ENCODE results near the gene RRP8. TPM values are rescaled to one million over a fixed set of nuclear protein-coding genes. Genes with fewer than 3 reads are reported as not detected.

The RRP8 gene
- total RNA-seq, 1 donor from 2014 or later: 21.7 TPM

GRCh38 chr11:6584528-6584927 lies 18.9 kb downstream of the RRP8 start:
- DNase-seq (ENCODE audit: low spot score, unreplicated experiment): no peak
- TF ChIP-seq, protein P1, sequence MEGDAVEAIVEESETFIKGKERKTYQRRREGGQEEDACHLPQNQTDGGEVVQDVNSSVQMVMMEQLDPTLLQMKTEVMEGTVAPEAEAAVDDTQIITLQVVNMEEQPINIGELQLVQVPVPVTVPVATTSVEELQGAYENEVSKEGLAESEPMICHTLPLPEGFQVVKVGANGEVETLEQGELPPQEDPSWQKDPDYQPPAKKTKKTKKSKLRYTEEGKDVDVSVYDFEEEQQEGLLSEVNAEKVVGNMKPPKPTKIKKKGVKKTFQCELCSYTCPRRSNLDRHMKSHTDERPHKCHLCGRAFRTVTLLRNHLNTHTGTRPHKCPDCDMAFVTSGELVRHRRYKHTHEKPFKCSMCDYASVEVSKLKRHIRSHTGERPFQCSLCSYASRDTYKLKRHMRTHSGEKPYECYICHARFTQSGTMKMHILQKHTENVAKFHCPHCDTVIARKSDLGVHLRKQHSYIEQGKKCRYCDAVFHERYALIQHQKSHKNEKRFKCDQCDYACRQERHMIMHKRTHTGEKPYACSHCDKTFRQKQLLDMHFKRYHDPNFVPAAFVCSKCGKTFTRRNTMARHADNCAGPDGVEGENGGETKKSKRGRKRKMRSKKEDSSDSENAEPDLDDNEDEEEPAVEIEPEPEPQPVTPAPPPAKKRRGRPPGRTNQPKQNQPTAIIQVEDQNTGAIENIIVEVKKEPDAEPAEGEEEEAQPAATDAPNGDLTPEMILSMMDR (IDR thresholded peaks at IDR 0.05; ENCODE audit: unreplicated experiment): no peak
- Mint-ChIP-seq H3K36me3 (ENCODE audit: insufficient read depth) (peaks cover 27% of the 10 kb centered on the region), H3K4me3 (ENCODE audit: low read depth) (no peak overlapping the region), H3K27me3 (no peaks in the 10 kb centered on the region), H3K9me3 (ENCODE audit: low read depth) (peaks cover 28% of the 10 kb centered on the region), H3K4me1 (ENCODE audit: low read depth) (no peaks in the 10 kb centered on the region), H3K27ac (no peak overlapping the region)

DNA sequence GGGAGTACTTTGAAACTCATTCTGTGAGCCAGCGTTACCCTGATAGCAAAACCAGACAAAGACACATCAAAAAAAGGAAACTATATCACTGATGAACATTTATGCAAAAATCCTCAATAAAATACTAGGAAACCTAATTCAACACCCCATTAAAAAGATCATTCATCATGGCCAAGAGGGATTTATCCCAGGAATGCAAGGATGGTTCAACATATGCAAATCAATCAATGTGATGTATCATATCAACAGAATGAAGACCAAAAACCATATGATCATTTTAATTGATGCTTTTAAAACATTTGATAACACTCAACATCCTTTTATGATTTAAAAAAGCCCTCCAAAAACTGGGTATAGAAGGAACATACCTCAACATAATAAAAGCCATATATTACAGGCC lies 19.8 kb downstream of the RRP8 start:
- TF ChIP-seq, protein P1 (IDR thresholded peaks at IDR 0.05; ENCODE audit: unreplicated experiment): no peak
- Mint-ChIP-seq H3K4me3 (ENCODE audit: low read depth) (no peak overlapping the region), H3K9me3 (ENCODE audit: low read depth) (peaks cover 28% of the 10 kb centered on the region), H3K4me1 (ENCODE audit: low read depth) (no peaks in the 10 kb centered on the region), H3K36me3 (ENCODE audit: insufficient read depth) (peaks cover 25% of the 10 kb centered on the region), H3K27ac (no peak overlapping the region), H3K27me3 (no peaks in the 10 kb centered on the region)
- no peak for DNase-seq (ENCODE audit: low spot score, unreplicated experiment)

DNA sequence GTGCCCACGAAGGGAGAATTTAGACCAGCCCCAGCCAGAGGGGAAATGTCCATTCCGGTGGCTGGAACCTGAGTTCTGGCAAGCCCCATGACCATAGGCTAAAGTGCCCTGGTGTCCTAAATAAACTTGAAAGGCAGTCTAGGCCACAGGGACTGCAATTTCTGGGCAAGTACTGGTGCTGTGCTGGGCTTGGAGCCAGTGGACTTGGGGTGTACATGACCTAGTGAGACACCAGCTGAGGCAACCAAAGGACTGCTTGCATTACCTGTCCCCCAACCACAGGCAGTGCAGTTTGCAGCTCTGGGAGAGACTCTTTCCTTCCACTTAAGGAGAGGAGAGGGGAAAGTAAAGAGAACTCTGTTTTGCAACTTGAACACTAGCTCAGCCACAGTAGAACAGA lies 23.7 kb downstream of the RRP8 start:
- TF ChIP-seq, protein P1 (IDR thresholded peaks at IDR 0.05; ENCODE audit: unreplicated experiment): no peak
- H3K27ac Mint-ChIP-seq: no peak overlapping the region
- no peak overlapping the region for H3K4me3 Mint-ChIP-seq (ENCODE audit: low read depth)
- DNase-seq (ENCODE audit: low spot score, unreplicated experiment): no peak
- peaks cover 25% of the 10 kb centered on the region for H3K9me3 Mint-ChIP-seq (ENCODE audit: low read depth)
- no peaks in the 10 kb centered on the region for H3K27me3 Mint-ChIP-seq
- peaks cover 20% of the 10 kb centered on the region for H3K36me3 Mint-ChIP-seq (ENCODE audit: insufficient read depth)
- H3K4me1 Mint-ChIP-seq (ENCODE audit: low read depth): no peaks in the 10 kb centered on the region

- peaks cover 8% of the 10 kb centered on the region for H3K36me3 Mint-ChIP-seq (ENCODE audit: insufficient read depth)
- H3K27ac Mint-ChIP-seq: no peak overlapping the region
- TF ChIP-seq, protein P1 (IDR thresholded peaks at IDR 0.05; ENCODE audit: unreplicated experiment): no peak
- no peaks in the 10 kb centered on the region for H3K4me1 Mint-ChIP-seq (ENCODE audit: low read depth)
- H3K27me3 Mint-ChIP-seq: no peaks in the 10 kb centered on the region
- no peak for DNase-seq (ENCODE audit: low spot score, unreplicated experiment)
- H3K9me3 Mint-ChIP-seq (ENCODE audit: low read depth): peaks cover 9% of the 10 kb centered on the region
- H3K4me3 Mint-ChIP-seq (ENCODE audit: low read depth): no peak overlapping the region
Observed at GRCh38 chr11:6578134-6578533, 25.3 kb downstream of the RRP8 start.

DNA sequence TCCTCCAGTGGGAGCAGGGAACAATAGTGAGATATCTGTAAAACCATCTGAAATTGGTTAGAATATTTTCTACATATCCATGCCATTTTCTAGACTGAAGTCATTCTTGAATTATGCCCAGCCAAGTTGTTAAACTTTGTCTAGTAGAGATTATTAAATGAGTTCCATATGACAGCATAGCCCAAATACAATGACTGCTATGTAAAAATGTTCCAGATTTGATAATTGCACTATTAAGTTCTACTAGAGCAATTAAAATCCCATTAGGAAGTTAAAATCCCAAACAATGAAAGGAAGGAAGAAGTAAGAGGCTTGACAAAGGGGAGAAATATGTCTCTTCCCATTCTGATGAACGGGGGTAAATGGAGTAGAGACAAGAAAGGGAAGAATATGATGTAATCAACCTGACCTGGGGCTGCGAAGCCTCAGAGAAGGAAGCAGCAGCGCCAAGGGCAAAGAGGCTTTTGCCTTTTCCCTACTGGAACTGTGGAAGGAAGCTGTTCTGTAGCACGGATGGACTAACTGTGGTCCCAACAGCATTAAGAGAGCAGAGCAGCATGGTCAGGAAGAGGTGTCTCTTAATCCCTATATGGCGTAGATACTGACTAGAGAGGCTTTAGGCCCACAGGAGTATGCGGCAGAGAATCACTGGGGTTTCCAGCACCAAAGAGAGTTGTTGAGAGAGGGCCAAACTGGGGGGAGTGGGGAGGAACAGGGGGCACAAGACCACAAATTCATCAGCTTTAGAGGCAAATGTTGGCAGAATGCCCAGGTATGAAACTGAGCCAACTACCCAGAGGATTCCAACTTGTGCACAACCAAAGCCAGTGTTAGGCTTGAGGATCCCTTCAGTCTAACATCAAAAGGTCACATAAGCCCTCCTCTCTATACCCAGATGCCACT lies 26.7 kb downstream of the RRP8 start:
- H3K4me3 Mint-ChIP-seq (ENCODE audit: low read depth): no peak overlapping the region
- no peak overlapping the region for H3K27ac Mint-ChIP-seq
- no peaks in the 10 kb centered on the region for H3K9me3 Mint-ChIP-seq (ENCODE audit: low read depth)
- TF ChIP-seq, protein P1 (IDR thresholded peaks at IDR 0.05; ENCODE audit: unreplicated experiment): no peak
- peaks cover 1% of the 10 kb centered on the region for H3K36me3 Mint-ChIP-seq (ENCODE audit: insufficient read depth)
- no peaks in the 10 kb centered on the region for H3K4me1 Mint-ChIP-seq (ENCODE audit: low read depth)
- H3K27me3 Mint-ChIP-seq: no peaks in the 10 kb centered on the region
- DNase-seq (ENCODE audit: low spot score, unreplicated experiment): no peak
